Stimulated activated CD8-positive, alpha-beta memory T cell treated with anti-CD3 and anti-CD28 coated beads, Interleukin-4, amount 100 ng/mL, for 48 hours (primary cell): ENCODE measurements around the gene CD86.
"Not testable (repeated sequence)": the region's sequence is repeated elsewhere in the genome, so short reads cannot be mapped to it uniquely, and the experiment has no call there.

Experiments used
- DNase-seq: peaks from one replicate; pipeline ENCODE4 v3.0.0-alpha.2; 2020

The CD86 gene

GRCh38 chr3:122164983-122165382 lies 109.8 kb downstream of the CD86 start:
- DNase-seq: not testable (repeated sequence)

GRCh38 chr3:122167630-122168029 lies 112.5 kb downstream of the CD86 start:
- DNase-seq: no peak

GRCh38 chr3:122168044-122168443 lies 112.9 kb downstream of the CD86 start:
- DNase-seq: no peak

- no peak for DNase-seq
Observed at GRCh38 chr3:122169911-122170310, 114.7 kb downstream of the CD86 start.
